ENCODE data around the gene NPEPL1. TPM values are rescaled to one million over a fixed set of nuclear protein-coding genes. Genes with fewer than 3 reads are reported as not detected.

NPEPL1 gene
- total RNA-seq, 1 experiment from 2014 or later = 31.1 TPM

- Histone ChIP-seq H2BK120ac (ENCODE audit: low read depth, low read length, poor library complexity, severe bottlenecking) (no peak overlapping the region), H3K4ac (ENCODE audit: low read depth, low read length) (no peak overlapping the region), H2AFZ (ENCODE audit: low read length) (no peak overlapping the region), H3K27me3 (ENCODE audit: insufficient read depth, low read length) (no peaks in the 10 kb centered on the region), H2BK20ac (ENCODE audit: low read depth, low read length, poor library complexity, severe bottlenecking) (no peak overlapping the region), H4K91ac (ENCODE audit: insufficient read length, low read depth, low read length) (no peak overlapping the region), H3K14ac (ENCODE audit: insufficient read depth, low read length) (no peak overlapping the region), H3T11ph (ENCODE audit: low read length) (no peak overlapping the region), H2AK5ac (ENCODE audit: insufficient read length, low read length) (no peak overlapping the region), H3K23ac (ENCODE audit: insufficient read length, low read depth, low read length) (no peak overlapping the region), H3K27ac (ENCODE audit: insufficient read length, low read depth, low read length) (no peak overlapping the region), H4K5ac (ENCODE audit: insufficient read length, low read depth, low read length) (no peak overlapping the region), H2BK5ac (ENCODE audit: insufficient read length, low read length) (no peak overlapping the region), H3K56ac (ENCODE audit: insufficient read length, low read depth, low read length) (no peak overlapping the region), H3K18ac (ENCODE audit: insufficient read length, low read depth, low read length) (no peak overlapping the region), H2BK15ac (ENCODE audit: low read depth, low read length) (no peak overlapping the region), H3K79me2 (ENCODE audit: insufficient read depth, low read length) (no peaks in the 10 kb centered on the region), H3K4me2 (ENCODE audit: insufficient read depth, insufficient read length, low read length) (no peak overlapping the region), H4K20me1 (ENCODE audit: control insufficient read depth, insufficient read depth, insufficient read length) (no peaks in the 10 kb centered on the region), H3K4me1 (ENCODE audit: insufficient read depth, low read length) (no peaks in the 10 kb centered on the region), H3K9me3 (ENCODE audit: control insufficient read depth, low read depth, low read length) (no peaks in the 10 kb centered on the region), H3K9ac (ENCODE audit: extremely low read depth, insufficient read length, low read length) (no peak overlapping the region), H3K79me1 (ENCODE audit: insufficient read depth, low read depth, low read length, poor library complexity, severe bottlenecking) (no peaks in the 10 kb centered on the region), H2BK12ac (ENCODE audit: insufficient read length, low read depth, low read length) (no peak overlapping the region), H4K8ac (replicated peaks; ENCODE audit: insufficient read length, low read depth, low read length) (no peak overlapping the region), H3K23me2 (ENCODE audit: insufficient read length, low read depth, low read length, poor library complexity, severe bottlenecking) (no peaks in the 10 kb centered on the region)
- H3K9me3 Mint-ChIP-seq = peaks cover 0 to 2% of the 10 kb centered on the region in 2 experiments; a peak in 3 of 5 replicates
- no CpG with 5 or more reads among the region's 1 CpG for WGBS (ENCODE audit: extremely low coverage, insufficient read length, low lambda C conversion rate)
- no peak for TF ChIP-seq CTCF (conservative IDR thresholded peaks at IDR 0.05)
- no peak for DNase-seq
- no peak overlapping the region; a peak in 1 of 7 replicates for H3K27ac Mint-ChIP-seq
- peaks cover 65% of the 10 kb centered on the region for H3K27me3 Mint-ChIP-seq (ENCODE audit: low read depth)
- no peak overlapping the region for H3K4me3 Mint-ChIP-seq
- H3K4me1 Mint-ChIP-seq = peaks cover 0 to 8% of the 10 kb centered on the region in 2 experiments; a peak in 3 of 4 replicates
- no peaks in the 10 kb centered on the region; a peak in 1 of 7 replicates for H3K36me3 Mint-ChIP-seq (ENCODE audit: insufficient read depth in 1 of 3, low read depth in 3 of 3)
These were observed 52.8 kb downstream of the NPEPL1 start for GRCh38 chr20:58745391-58745790.

Measured in H9 (cell line).